ENCODE results near the gene TMEM258. TPM values are rescaled to one million over a fixed set of nuclear protein-coding genes. Genes with fewer than 3 reads are reported as not detected.

TMEM258 gene
- total and polyA plus RNA-seq, 4 donors, result 43.9 to 229 (median 163) TPM

- WGBS, 2 donors, result 1% methylated on average over 69 of the region's 69 CpGs
- peak; percentile 16 for ATAC-seq (ENCODE audit: insufficient read depth, low FRiP score)
These were observed 23.7 kb upstream of the TMEM258 start for GRCh38 chr11:61815790-61816735.

GRCh38 chr11:61814958-61815789 is 22.8 kb upstream of the TMEM258 start:
- no peaks in the 10 kb centered on the region for H3K27me3 ChIP-seq (ENCODE audit: control insufficient read depth in 3 of 3, insufficient read depth in 3 of 3, low read length in 2 of 3)
- H3K9me3 ChIP-seq (ENCODE audit: control insufficient read depth in 4 of 4, insufficient read depth in 3 of 4, low read length in 3 of 4), result no peaks in the 10 kb centered on the region
- peak overlapping the region; percentile 69 for H3K4me3 ChIP-seq
- H3K36me3 ChIP-seq (ENCODE audit: control insufficient read depth in 4 of 4, insufficient read depth in 4 of 4, low read length in 4 of 4), result peaks cover 3 to 26% (median 13%) of the 10 kb centered on the region in 4 donors
- no peak for TF ChIP-seq CTCF (IDR thresholded peaks at IDR 0.05; ENCODE audit: control extremely low read depth, extremely low read depth)
- WGBS, 2 donors, result 0 to 1% methylated on average over 62 to 66 of the region's 66 CpGs
- DNase-seq, result peak; percentile 93 to 96 (median 95)
- peak overlapping the region; percentile 96 to 98 for H3K27ac ChIP-seq (ENCODE audit: low read depth in 1 of 2, low read length in 1 of 2)
- peak; percentile 89 for ATAC-seq (ENCODE audit: insufficient read depth, low FRiP score)
- peak overlapping the region; percentile 73 to 94 for H3K9ac ChIP-seq (ENCODE audit: insufficient read depth in 1 of 2, low read length in 2 of 2)
- peaks cover 0 to 14% (median 2%) of the 10 kb centered on the region in 5 donors for H3K4me1 ChIP-seq (ENCODE audit: control insufficient read depth in 5 of 5, insufficient read depth in 5 of 5, low read length in 5 of 5)

More at GRCh38 chr11:61815790-61816735, 23.7 kb upstream of the TMEM258 start:
- H3K27ac ChIP-seq (ENCODE audit: low read depth in 1 of 2, low read length in 1 of 2), result peak overlapping the region; percentile 96 to 98
- H3K4me1 ChIP-seq (ENCODE audit: control insufficient read depth in 5 of 5, insufficient read depth in 5 of 5, low read length in 5 of 5), result peaks cover 0 to 14% (median 2%) of the 10 kb centered on the region in 5 donors
- no peaks in the 10 kb centered on the region for H3K9me3 ChIP-seq (ENCODE audit: control insufficient read depth in 4 of 4, insufficient read depth in 3 of 4, low read length in 3 of 4)
- peaks cover 3 to 18% (median 7%) of the 10 kb centered on the region in 4 donors for H3K36me3 ChIP-seq (ENCODE audit: control insufficient read depth in 4 of 4, insufficient read depth in 4 of 4, low read length in 4 of 4)
- H3K4me3 ChIP-seq, result peak overlapping the region; percentile 69
- TF ChIP-seq CTCF (IDR thresholded peaks at IDR 0.05; ENCODE audit: control extremely low read depth, extremely low read depth), result no peak
- peak overlapping the region; percentile 73 to 94 for H3K9ac ChIP-seq (ENCODE audit: insufficient read depth in 1 of 2, low read length in 2 of 2)
- no peaks in the 10 kb centered on the region for H3K27me3 ChIP-seq (ENCODE audit: control insufficient read depth in 3 of 3, insufficient read depth in 3 of 3, low read length in 2 of 3)
- peak; percentile 78 to 82 (median 81) for DNase-seq

GRCh38 chr11:61814247-61814957 is 22.0 kb upstream of the TMEM258 start:
- peaks cover 0 to 14% (median 2%) of the 10 kb centered on the region in 5 donors for H3K4me1 ChIP-seq (ENCODE audit: control insufficient read depth in 5 of 5, insufficient read depth in 5 of 5, low read length in 5 of 5)
- H3K36me3 ChIP-seq (ENCODE audit: control insufficient read depth in 4 of 4, insufficient read depth in 4 of 4, low read length in 4 of 4), result peaks cover 7 to 34% (median 20%) of the 10 kb centered on the region in 4 donors
- TF ChIP-seq CTCF (IDR thresholded peaks at IDR 0.05; ENCODE audit: control extremely low read depth, extremely low read depth), result no peak
- DNase-seq, result peak in 2 of 3 donors; percentile 32 to 42
- peak overlapping the region; percentile 35 for H3K4me3 ChIP-seq
- peak overlapping the region; percentile 96 to 98 for H3K27ac ChIP-seq (ENCODE audit: low read depth in 1 of 2, low read length in 1 of 2)
- H3K9me3 ChIP-seq (ENCODE audit: control insufficient read depth in 4 of 4, insufficient read depth in 3 of 4, low read length in 3 of 4), result no peaks in the 10 kb centered on the region
- H3K9ac ChIP-seq (ENCODE audit: insufficient read depth in 1 of 2, low read length in 2 of 2), result peak overlapping the region in 1 of 2 donors; percentile 45
- no peak for ATAC-seq (ENCODE audit: insufficient read depth, low FRiP score)
- 74 to 75% methylated on average over 16 of the region's 16 CpGs for WGBS, 2 donors
- no peaks in the 10 kb centered on the region for H3K27me3 ChIP-seq (ENCODE audit: control insufficient read depth in 3 of 3, insufficient read depth in 3 of 3, low read length in 2 of 3)
